Activated CD8-positive, alpha-beta memory T cell treated with anti-CD3 and anti-CD28 coated beads for 1 hour (primary cell): ENCODE results near the gene C2orf80.
"Not testable (repeated sequence)": the region's sequence is repeated elsewhere in the genome, so short reads cannot be mapped to it uniquely, and the experiment has no call there.

Experiments
- DNase-seq, 2 donors: peaks; one replicate each; pipeline ENCODE4 v3.0.0-alpha.2; 2020; ENCODE audit warnings: low read depth in 1 of 2; ENCODE audit errors: extremely low read depth in 1 of 2

Gene C2orf80

DNA sequence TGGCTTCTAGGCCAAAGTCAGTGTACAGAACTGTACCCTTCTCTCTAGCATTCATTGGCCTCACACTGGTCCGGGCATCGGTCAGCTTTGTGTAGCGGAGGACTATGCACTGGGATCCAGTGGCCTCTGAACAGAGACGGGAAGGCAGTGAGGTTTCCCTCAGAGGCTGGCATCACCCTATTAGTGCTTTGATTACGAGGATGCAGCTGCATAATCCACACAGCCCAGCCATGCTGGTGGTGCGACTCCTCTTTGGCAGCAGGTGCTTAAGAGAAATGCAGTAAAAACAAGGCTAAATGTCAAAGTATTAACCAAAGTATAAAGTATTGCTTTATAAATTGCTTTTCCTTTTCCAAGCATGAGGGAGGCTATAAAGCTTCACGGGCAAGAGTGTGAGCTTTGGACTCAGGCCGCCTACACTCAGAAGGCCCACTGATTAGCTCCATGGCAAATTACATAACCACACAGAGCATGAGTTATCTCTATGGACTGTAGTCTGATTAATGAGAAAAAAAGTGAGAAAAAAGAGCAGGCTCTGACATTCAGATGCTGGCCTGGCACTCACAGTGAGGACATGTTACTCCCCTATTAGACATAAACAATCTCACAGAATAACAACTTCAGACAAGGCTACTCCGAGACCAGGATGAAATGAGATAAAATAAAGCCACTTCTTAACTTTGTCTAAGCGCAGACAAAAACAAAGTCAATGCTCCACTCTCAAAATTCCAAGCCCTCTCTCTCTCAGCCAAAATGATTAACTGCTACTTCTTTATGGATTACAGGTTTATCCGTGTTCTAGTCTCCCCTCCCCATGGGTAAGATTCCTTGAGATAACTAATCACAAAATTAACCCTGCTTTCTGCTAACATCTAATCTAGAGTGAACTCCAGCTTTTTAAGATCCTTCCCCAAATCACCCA is 53.8 kb downstream of the C2orf80 start:
- no peak for DNase-seq

DNA sequence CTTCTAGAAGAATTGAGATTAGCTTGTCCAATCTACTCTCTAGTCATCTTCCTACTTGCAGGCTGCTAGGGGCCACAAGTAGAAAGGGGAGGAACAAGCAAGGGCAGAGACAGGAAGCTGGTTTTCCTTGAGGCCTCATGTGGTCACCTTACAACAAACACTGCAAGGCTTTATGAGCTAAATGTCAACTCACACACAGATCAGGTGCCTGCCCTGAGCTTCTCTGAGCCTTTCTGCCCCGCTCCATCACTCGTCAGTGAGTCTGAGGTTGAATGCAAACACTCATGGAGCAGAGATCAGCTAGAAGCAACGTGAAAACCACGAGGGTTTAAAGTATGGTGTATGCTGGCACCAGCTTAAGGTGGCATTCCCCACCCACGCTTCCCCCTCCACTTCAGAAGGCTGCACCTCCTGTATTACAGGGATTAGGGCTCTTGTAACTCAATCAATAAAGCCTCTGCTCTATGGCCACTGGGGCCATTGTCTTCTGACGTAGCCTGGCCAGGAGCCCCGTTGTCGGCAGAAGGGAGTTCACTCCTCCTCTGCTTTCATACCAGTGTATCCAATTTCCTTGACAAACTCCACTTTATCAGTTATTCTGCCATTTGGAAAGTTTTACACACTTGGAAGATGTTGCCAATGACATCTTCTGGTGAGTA is 54.8 kb downstream of the C2orf80 start:
- no peak for DNase-seq

DNA sequence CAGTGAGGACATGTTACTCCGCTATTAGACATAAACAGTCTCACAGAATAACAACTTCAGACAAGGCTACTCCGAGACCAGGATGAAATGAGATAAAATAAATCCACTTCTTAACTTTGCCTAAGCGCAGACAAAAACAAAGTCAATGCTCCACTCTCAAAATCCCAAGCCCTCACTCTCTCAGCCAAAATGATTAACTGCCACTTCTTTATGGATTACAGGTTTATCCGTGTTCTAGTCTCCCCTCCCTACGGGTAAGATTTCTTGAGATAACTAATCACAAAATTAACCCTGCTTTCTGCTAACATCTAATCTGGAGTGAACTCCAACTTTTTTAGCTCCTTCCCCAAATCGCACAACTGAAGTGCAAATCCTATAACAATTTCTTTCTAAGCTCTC is 59.1 kb downstream of the C2orf80 start:
- no peak for DNase-seq

DNA sequence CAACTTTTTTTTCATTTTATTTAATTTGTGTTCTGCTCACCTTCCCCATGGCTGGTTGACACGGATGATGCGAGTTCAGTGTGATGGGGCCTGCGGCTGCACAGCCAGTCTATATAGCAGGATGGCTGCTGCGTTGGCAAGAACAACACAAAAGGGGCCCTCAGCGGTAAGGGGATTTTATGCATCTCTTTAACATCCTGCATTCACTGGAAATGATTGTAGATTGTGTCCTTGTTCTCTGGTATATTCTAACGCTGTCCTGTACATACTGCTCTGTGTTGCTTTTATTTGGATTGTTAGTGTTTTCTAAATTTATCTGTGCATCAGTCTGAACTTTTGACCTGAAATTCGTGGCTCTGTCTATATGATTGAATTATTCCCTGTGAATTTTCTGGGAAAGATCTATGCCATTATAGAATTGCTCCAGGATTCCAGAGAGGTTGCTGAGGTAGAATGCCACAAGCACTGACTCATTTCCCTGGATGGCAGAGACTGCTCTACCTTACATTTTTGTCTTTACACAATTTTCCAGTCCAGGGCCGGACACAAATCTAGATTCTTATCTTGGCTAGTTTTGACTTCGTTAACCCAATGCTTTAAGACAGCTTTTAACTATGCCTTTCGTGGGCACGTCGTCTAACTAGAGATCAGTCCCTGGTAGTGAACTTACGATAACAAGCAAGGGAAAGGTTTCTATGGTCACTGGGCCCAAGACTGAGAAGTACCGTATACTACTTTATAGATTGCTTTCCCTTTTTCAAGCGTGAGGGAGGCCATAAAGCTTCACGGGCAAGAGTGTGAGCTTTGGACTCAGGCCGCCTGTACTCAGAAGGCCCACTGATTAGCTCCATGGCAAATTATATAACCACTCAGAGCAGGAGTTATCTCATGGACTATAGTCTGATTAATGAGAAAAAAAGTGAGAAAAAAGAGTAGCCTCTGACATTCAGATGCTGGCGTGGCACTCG is 59.8 kb downstream of the C2orf80 start, which contains the start of gene CRYGC:
Gene CRYGC, minus strand, starts transcription at position 85 of the 968 bp plus-strand sequence. Its CDS starts 36 bp downstream, at position 49.
- DNase-seq: no peak

DNA sequence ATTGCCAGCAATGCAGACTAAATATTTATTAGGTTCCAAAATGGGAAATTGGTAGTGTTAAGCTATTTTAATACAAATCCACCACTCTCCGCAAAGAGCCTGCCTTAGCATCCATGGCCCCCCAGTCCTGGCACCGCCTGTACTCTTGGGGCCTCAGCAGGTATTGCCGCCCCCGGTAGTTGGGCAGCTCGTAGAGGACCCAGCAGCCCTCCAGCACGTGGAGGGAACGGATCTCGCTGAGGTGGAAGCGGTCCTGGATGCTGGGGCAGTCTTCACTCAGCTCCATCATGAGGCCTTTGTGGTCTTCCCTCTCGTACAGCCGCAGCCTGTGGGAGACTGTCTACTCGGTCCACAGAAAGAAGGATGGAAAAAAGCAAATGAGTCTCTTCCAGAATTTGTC is 61.7 kb downstream of the C2orf80 start:
- DNase-seq: no peak

DNA sequence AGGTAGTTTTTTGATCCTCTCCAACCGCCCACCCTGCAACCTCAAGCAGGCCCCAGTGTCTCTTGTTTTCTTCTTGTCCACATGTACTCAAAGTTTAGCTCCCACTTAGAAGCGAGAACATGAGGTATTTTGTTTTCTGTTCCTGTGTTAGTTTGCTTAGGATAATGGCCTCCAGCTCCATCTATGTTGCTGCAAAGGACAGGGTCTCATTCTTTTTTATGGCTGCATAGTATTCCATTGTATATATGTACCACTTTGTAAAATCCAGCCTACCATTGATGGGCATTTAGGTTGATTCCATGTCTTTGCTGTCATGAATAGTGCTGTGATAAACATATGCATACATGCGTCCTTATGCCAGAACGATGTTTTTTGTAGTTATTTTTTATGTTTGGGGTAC is 62.7 kb downstream of the C2orf80 start:
- DNase-seq: no peak

DNA sequence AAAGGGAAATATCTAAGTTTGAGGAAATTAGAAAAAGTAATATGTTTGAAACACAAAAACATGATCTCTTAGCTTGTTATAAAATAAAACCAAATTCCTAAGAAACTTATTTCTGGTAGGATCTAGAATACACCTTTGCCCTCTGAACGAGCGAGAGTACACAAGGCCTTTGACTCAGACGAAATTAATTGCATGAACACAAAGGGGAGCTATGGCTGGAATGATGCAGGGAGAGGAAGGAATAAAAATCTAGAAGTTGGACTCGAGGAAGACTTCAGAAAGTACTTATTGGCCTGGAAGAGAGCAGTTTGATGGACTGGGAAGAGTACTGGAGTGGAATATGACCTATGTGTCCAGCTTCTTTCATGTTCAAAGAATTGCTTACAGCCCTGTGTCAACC is 64.6 kb downstream of the C2orf80 start:
- no peak for DNase-seq

DNA sequence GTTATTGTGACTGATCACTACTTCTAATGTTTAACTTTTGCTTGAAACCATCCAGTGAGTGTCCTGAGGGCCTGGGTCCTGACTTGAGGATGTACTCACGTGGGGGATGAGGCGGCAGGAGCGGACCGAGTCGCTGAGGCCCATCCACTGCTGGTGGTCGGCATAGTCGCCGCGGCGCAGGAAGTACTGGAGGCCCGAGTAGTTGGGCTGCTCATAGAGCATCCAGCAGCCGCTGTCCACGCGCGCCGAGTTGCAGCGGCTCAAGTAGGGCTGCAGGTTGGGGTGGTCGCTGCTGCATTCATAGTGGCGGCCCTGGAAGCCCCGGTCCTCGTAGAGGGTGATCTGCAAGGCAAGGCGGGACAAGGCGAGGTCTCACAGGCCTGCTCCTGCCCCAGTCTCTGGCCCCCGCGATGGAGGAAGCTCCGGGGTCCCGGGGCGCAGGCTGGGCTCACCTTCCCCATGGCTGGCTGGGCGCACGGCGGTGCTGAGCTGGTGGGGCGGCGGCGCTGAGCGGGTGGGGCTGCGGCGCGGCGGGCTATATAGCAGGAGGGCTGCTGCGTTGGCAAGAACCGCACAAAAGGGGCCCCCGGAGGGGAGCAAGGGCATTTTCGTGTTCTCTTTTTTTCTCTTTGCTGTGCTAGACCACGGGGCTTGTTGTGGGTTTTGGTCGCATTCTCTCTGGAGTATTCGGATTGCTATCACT is 65.7 kb downstream of the C2orf80 start, which contains the start of gene CRYGD:
Gene CRYGD, minus strand, starts transcription at position 512 of the 703 bp plus-strand sequence. Its CDS starts 51 bp downstream, at position 461.
- DNase-seq: not testable (repeated sequence)

DNA sequence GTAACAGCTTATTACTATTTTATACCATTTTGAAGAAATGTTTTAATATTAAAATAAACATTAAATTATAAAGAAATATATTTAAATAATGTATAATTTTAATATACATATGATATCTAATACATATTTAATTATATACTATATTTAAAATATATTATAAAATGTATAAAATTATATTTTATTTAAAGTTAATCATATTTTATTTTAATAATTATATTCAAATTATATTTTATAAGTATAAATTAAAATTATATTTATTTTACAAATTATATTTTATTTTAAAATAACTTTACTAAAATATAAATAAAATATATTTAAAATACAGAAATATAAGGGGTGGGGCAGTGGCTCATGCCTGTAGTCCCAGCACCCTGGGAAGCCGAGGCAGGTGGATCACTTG is 67.6 kb downstream of the C2orf80 start:
- DNase-seq: no peak

DNA sequence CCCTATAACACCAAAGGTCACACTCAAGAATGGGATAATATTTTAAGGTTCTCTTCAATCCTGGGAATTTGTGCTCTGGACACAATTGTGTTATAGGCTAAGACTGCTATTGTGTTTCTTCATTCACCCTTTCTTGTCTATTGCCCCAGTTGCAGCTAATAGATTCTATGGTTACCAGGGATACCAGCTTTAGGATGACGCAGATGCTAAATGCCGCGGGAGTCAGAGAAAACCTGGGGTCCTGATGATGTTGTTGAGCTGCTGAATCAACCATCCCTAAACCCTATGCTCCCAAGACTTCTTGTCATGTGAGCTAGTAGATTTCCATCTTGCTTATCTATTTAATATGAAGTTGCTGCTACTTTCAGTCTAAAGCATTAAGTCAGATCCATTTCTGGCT is 70.9 kb downstream of the C2orf80 start:
- DNase-seq: no peak

DNA sequence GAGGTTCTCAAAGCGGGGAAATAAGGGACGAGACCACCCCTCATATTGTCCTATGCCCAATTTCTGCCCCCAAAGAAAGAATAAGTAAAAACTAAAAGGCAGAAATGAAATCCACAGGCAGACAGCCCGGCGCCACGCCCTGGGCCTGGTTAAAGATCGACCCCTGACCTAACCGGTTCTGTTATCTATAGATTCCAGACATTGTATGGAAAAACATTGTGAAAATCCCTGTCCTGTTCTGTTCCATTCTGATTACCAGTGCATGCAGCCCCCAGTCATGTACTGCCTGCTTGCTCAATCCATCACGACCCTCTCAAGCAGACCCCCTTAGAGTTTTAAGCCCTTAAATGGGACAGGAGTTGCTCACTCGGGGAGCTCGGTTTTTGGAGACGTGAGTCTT is 72.4 kb downstream of the C2orf80 start:
- DNase-seq: not testable (repeated sequence)
